ENCODE data around the gene ZNRF1.

ZNRF1 gene

GRCh38 chr16:75099738-75100602 is 101.1 kb downstream of the ZNRF1 start:
- TF ChIP-seq MAX (IDR thresholded peaks at IDR 0.05; ENCODE audit: low read depth, low read length) (peak; percentile 58), POLR2A (IDR thresholded peaks at IDR 0.05; ENCODE audit: extremely low read depth, insufficient read length) (no peak), CTCF (IDR thresholded peaks at IDR 0.05; ENCODE audit: low read depth, low read length) (no peak), MYC (IDR thresholded peaks at IDR 0.05; ENCODE audit: low read depth, low read length) (peak; percentile 61)
- DNase-seq (ENCODE audit: low read depth): peak; percentile 97
- no peak overlapping the region for H3K4me3 ChIP-seq (ENCODE audit: low read depth, low read length)

GRCh38 chr16:75100603-75100990 is 101.8 kb downstream of the ZNRF1 start:
- peak; percentile 10 for DNase-seq (ENCODE audit: low read depth)
- H3K4me3 ChIP-seq (ENCODE audit: low read depth, low read length): no peak overlapping the region
- no peak for TF ChIP-seq MYC (IDR thresholded peaks at IDR 0.05; ENCODE audit: low read depth, low read length)
- TF ChIP-seq MAX (IDR thresholded peaks at IDR 0.05; ENCODE audit: low read depth, low read length): no peak
- TF ChIP-seq CTCF (IDR thresholded peaks at IDR 0.05; ENCODE audit: low read depth, low read length): no peak
- TF ChIP-seq POLR2A (IDR thresholded peaks at IDR 0.05; ENCODE audit: extremely low read depth, insufficient read length): no peak

GRCh38 chr16:75101635-75102034 is 102.8 kb downstream of the ZNRF1 start:
- no peak overlapping the region for H3K4me3 ChIP-seq (ENCODE audit: low read depth, low read length)
- TF ChIP-seq MYC (IDR thresholded peaks at IDR 0.05; ENCODE audit: low read depth, low read length) (no peak), MAX (IDR thresholded peaks at IDR 0.05; ENCODE audit: low read depth, low read length) (no peak), POLR2A (IDR thresholded peaks at IDR 0.05; ENCODE audit: extremely low read depth, insufficient read length) (no peak), CTCF (IDR thresholded peaks at IDR 0.05; ENCODE audit: low read depth, low read length) (no peak)
- peak; percentile 11 for DNase-seq (ENCODE audit: low read depth)

GRCh38 chr16:75102595-75102994 is 103.8 kb downstream of the ZNRF1 start:
- DNase-seq (ENCODE audit: low read depth): no peak
- TF ChIP-seq CTCF (IDR thresholded peaks at IDR 0.05; ENCODE audit: low read depth, low read length): no peak
- TF ChIP-seq MAX (IDR thresholded peaks at IDR 0.05; ENCODE audit: low read depth, low read length): no peak
- TF ChIP-seq MYC (IDR thresholded peaks at IDR 0.05; ENCODE audit: low read depth, low read length): no peak
- no peak for TF ChIP-seq POLR2A (IDR thresholded peaks at IDR 0.05; ENCODE audit: extremely low read depth, insufficient read length)
- no peak overlapping the region for H3K4me3 ChIP-seq (ENCODE audit: low read depth, low read length)

GRCh38 chr16:75103994-75104393 is 105.2 kb downstream of the ZNRF1 start:
- TF ChIP-seq MAX (IDR thresholded peaks at IDR 0.05; ENCODE audit: low read depth, low read length) (no peak), POLR2A (IDR thresholded peaks at IDR 0.05; ENCODE audit: extremely low read depth, insufficient read length) (no peak)
- DNase-seq (ENCODE audit: low read depth): no peak
- no peak overlapping the region for H3K4me3 ChIP-seq (ENCODE audit: low read depth, low read length)

GRCh38 chr16:75104836-75105235 is 106.0 kb downstream of the ZNRF1 start:
- TF ChIP-seq MAX (IDR thresholded peaks at IDR 0.05; ENCODE audit: low read depth, low read length): no peak
- TF ChIP-seq MYC (IDR thresholded peaks at IDR 0.05; ENCODE audit: low read depth, low read length): no peak
- TF ChIP-seq CTCF (IDR thresholded peaks at IDR 0.05; ENCODE audit: low read depth, low read length): no peak
- no peak for TF ChIP-seq POLR2A (IDR thresholded peaks at IDR 0.05; ENCODE audit: extremely low read depth, insufficient read length)
- DNase-seq (ENCODE audit: low read depth): no peak
- H3K4me3 ChIP-seq (ENCODE audit: low read depth, low read length): no peak overlapping the region
